Choroid plexus epithelial cell (primary cell): ENCODE data around the gene COL5A1.

ENCODE experiments used
- DNase-seq: peaks from one replicate; pipeline ENCODE4 v3.0.0-alpha.2; 2010; ENCODE audit warnings: low read depth
- H3K4me3 ChIP-seq: 2 replicates; pipeline ENCODE4 v1.5.1; 2011; ENCODE audit warnings: low read depth, mild to moderate bottlenecking, control low read depth, low read length, moderate library complexity
- CTCF ChIP-seq: conservative IDR thresholded peaks from 2 replicates; pipeline ENCODE4 v1.5.1; 2011; ENCODE audit warnings: low read depth, mild to moderate bottlenecking, control low read depth, inconsistent platforms, low read length, moderate library complexity

COL5A1 gene

GRCh38 chr9:134728801-134729495 lies 87.3 kb downstream of the COL5A1 start:
- H3K4me3 ChIP-seq, result no peak overlapping the region

GRCh38 chr9:134730011-134730760 lies 88.6 kb downstream of the COL5A1 start:
- H3K4me3 ChIP-seq, result no peak overlapping the region
- TF ChIP-seq CTCF, result no peak
- no peak for DNase-seq

More at GRCh38 chr9:134728801-134729495, 87.3 kb downstream of the COL5A1 start:
- TF ChIP-seq CTCF, result no peak
- no peak for DNase-seq

- no peak overlapping the region for H3K4me3 ChIP-seq
- DNase-seq, result no peak
- no peak for TF ChIP-seq CTCF
Measured at GRCh38 chr9:134730761-134731496, 89.3 kb downstream of the COL5A1 start.

- no peak for DNase-seq
- TF ChIP-seq CTCF, result no peak
- H3K4me3 ChIP-seq, result no peak overlapping the region
Measured at GRCh38 chr9:134731497-134732391, 90.1 kb downstream of the COL5A1 start.

GRCh38 chr9:134732392-134733110 lies 90.9 kb downstream of the COL5A1 start:
- no peak for TF ChIP-seq CTCF
- H3K4me3 ChIP-seq, result no peak overlapping the region

More at GRCh38 chr9:134732392-134733110, 90.9 kb downstream of the COL5A1 start:
- peak; percentile 28 for DNase-seq
